ENCODE results near the gene GZMA. TPM values are rescaled to one million over a fixed set of nuclear protein-coding genes. Genes with fewer than 3 reads are reported as not detected.
"Not testable (repeated sequence)": the region's sequence is repeated elsewhere in the genome, so short reads cannot be mapped to it uniquely, and the experiment has no call there.

GZMA gene
- total RNA-seq, 2 donors from 2014 or later = 3.9 to 17.6 TPM

DNA sequence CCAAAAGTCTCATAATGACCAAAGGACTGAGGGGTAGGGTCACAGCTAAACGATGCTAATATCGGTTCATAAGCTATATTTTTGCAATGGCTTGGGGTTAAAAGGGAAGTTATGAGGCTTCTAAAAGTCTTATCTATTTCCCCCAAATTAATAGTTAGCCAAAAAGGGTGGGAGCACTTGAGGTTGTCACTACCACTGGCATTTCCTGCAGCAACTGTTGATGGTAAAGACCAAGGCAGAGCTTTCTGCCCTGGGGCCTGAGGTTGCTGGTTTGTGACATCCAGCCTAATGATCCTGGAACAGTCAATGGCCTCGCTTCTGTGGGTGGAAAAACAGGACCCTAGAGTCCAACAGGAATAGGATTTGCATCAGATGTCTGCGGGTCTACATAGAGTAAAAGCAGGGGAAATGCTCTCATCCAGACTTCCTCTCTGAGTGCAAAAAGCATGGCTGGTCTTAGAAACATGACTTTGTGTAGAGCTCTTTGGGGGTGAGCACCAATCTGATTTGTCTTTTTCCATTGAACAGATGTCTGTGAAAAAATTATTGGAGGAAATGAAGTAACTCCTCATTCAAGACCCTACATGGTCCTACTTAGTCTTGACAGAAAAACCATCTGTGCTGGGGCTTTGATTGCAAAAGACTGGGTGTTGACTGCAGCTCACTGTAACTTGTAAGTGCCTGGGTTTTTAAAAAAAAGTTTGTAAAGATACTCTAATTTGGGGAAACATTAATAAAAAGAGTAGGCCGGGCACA, 2.7 kb downstream of the GZMA start:
- ATAC-seq = no peak

DNA sequence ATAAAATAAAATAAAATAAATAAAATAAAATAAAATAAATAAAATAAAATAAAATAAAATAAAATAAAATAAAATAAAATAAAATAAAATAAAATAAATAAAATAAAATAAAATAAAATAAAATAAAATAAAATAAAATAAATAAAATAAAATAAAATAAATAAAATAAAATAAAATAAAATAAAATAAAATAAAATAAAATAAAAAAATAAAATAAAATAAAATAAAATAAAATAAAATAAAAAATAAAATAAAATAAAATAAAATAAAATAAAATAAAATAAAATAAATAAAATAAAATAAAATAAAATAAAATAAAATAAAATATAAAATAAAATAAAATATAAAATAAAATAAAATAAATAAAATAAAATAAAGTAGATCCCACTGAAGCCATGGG, 3.5 kb downstream of the GZMA start:
- ATAC-seq; DNase-seq; intact Hi-C loops (cut with DNase I, micrococcal nuclease): not testable (repeated sequence)

More for the DNA sequence above, 2.7 kb downstream of the GZMA start:
- DNase-seq = no peak
- intact Hi-C loops (cut with DNase I, micrococcal nuclease) = no loop called here

DNA sequence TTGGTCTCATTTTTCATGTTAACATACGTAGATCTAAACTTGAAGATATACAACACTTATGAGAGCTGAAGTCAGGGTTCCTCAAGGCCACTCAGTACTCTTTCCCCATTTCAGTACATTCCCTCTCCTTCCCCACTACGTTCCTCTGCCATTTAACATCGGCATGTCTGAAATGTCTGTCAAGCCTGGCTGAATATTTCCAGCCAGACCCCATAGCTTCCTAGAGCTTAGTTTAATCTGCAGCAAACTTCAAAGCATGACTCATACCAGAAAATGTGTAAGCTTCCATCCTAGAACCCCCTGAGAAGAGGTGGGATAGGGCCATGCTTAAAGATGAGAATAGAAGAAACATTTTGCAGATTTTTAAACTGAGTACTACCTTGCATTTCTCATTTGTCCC, 6.2 kb downstream of the GZMA start:
- DNase-seq (no peak), ATAC-seq (no peak)
- intact Hi-C loops (cut with DNase I, micrococcal nuclease) = no loop called here

DNA sequence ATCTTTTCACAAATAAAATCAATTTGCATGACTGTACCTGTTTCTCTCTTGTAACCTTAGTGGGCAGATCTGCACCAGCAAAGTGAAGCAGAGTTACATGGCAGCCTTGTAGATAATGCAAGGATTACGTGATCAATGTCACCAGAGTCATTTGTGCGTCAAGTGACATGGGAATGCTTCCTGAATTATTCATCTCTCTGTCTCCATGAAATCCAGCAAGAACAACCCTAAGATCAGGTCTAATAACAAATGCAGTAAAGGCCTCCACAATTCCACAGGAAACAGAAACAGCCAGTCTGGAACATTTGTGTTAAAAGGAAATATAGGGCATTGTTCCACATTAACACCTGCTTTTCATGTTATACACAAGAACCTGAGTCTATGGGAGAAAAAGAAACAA, 7.8 kb downstream of the GZMA start:
- no peak for DNase-seq
- intact Hi-C loops (cut with DNase I, micrococcal nuclease) = no loop called here
- ATAC-seq = no peak

DNA sequence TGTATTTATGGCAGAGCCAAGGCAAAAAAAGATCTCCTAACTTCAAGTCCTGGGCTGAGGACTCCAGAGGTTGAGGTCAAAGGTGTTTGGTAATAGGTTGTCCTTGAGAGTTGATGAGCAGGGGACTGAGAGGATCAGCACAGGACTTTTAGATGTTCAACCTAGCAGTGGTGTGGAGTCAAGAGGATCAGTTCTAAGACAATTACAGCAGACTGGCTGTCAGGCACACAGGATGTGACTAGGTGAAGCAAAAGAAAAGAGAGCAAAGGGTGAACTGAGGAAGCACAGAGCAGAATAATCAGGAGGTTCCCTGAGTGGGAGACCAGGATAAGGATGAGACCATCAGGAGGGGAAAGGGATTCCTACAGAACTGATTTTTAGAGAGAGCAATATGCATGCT, 10.9 kb downstream of the GZMA start:
- intact Hi-C loops (cut with DNase I, micrococcal nuclease) = no loop called here
- ATAC-seq (no peak), DNase-seq (no peak)

DNA sequence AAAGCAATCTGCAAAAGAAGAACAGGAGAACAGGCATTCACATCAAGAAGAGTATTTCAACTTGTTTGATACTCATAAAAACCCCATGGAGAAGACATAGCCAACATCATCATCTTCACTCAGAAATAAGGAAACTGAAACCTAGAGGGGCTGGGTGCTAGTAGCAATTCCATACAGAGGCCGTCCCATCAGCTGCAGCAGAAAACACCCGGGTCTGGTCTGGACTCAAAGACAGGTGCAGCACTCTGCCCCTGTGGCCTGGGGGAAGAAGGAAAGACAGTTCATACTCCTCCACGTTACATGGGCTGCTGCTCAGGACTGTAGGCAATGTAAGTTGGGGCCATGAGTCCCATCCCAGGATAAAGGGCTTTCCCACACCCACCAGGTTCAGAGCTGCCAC, 11.6 kb downstream of the GZMA start:
- DNase-seq = no peak
- ATAC-seq = no peak
- intact Hi-C loops (cut with DNase I, micrococcal nuclease) = no loop called here

DNA sequence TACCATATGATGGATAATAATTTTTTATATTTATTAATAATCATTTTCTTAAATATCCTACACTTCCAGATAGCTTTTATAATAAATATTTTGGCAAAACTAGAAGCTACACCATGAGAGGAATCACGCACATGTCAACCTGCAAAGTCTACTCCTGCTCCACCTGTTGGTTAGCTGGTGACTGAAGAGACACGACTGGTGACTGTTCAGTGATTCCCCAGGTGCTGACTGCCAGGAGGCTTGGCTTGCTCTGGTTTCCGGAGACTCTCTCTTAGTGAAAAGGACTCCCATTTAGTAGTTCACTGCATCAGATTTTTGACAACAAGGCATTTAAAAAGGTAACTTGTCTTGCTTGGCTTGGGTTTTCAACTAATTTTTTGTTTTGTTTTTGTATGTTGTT, 20.9 kb downstream of the GZMA start:
- intact Hi-C loops (cut with DNase I, micrococcal nuclease) = no loop called here
- ATAC-seq (no peak), DNase-seq (no peak)

DNA sequence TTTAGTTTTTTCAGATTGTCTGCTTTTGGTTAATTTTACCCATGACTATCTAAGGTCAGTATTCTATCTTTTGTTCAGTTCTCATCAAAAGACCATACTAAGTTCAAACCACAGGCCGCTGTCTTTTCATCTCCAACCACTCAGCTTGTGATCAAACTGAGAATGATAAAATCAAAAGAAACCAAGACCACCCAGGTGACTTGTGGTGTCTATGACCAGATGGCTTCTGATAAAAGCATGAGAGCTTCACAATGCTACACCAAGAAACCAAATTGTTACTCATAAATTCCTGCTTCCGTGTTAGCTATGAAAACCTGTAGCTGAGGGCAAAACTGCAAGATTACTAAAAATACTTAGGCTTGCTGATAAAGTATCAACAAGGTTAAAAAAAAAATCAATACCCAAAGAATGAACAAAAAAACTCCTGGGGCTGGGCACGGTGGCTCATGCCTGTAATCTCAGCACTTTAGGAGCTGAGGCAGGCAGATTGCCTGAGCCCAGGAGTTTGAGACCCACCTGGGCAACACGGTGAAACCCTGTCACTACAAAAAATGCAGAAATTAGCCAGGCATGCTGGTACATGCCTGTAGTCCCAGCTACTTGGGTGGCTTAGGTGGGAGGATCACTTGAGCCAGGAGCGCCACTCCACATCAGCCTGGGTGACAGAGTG, 31.7 kb downstream of the GZMA start:
- DNase-seq (no peak), ATAC-seq (no peak)
- intact Hi-C loops (cut with DNase I, micrococcal nuclease) = no loop called here

DNA sequence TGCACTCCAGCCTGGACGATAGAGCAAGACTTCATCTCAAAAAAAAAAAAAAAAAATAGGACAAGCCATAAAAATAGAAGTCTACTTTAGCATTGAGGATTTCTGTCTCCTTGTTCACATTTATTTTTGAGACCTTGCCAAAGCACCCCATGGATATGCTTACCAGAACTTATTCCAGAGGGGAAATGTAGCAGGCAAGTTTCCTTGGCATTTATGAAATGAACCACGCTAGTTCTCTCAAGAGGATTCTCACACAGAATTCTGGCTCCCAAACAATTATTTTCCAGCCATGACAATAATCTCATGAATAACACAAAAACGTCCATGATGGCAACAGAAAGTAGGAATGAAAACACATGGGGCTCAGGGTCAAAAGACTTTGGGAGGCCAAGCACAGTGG, 34.1 kb downstream of the GZMA start:
- DNase-seq = no peak
- intact Hi-C loops (cut with DNase I, micrococcal nuclease) = no loop called here
- ATAC-seq = no peak

DNA sequence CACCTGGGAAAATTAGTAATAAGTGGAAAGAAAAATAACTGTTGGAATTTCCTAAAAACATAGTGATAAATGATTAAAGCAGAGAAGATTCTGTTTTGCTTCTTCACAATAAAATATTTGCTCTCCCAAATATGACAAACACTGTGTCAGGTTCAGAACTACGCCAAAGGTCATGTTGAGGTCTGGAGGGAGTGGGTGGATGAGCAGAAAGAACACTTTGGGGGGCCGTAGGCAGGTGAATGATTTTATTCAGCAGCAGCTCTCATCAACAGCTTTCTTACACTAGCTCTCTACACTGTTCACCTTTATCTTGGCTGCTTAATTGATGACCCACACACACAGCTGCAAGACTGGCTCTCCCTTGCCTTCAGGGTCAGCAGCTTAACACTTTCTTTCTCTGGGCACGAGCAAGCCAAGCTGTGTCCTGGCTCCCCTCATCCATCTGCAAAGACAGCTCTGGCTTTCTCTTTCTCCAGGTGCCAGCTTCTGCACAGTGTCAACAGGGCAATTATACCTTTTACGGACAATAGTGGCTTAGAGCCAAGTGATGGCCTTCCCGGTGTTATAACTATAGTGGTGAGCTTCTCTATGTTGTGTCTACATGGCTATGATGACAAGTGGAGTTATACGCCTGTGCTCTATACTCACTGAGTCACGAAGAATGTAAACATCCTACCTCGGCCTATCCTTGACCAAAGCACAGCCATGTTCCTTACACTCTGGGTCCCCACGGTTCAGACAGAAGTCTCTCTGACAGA, 38.6 kb downstream of the GZMA start:
- ATAC-seq (no peak), DNase-seq (no peak)
- intact Hi-C loops (cut with DNase I, micrococcal nuclease) = no loop called here

DNA sequence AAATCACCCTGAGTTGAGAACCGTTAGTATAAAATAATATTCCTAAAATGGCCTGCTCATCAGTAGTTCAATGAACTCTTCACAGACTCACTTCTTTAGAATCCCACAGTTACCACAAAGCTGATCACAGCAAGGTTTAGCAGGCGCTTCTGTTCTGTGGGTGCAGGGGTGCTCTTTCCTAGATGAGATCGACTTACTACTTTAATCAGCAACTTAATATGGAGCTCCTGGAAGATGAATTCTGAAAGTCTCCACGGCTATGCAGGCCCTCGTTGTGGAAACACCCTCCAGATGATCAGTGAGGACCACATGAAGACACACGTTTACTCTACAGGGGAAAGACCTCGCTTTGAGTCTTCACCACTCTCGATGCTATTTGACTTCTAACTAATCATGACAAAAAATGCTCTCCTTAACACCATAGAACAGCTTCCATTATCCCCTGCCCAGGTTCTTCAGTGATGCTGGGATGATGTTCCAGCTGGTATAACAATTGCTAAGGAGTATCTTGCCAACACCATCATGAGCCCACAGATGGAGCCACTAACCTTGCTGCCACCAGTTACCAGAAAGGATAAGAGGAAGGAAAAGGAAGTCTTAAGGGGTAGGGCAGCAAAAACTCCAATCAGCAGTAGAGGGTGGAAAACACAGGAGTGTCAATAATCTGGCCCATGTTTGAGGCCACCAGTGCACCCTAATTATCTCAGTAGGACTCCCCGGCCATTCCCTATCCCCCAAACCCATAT, 39.7 kb downstream of the GZMA start:
- ATAC-seq (no peak), DNase-seq (no peak)
- intact Hi-C loops (cut with DNase I, micrococcal nuclease) = no loop called here

DNA sequence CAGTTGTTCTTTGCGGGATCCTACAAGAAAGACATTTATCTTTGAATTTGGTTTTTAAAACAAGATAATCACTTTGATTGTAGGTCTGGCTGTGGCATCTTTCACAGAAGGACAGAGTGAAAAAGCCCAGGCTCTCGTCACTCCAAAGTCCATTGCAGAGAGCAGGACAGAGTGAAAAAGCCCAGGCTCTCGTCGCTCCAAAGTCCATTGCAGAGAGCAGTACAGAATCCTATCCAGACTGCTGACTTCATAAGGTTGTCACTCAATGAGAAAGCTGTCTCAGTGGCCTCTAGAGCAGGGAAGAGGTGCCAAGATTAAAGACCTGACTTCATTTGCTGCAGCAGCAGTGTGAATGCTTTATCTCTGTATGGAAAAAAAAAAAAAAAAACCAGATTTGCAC, 41.2 kb downstream of the GZMA start:
- intact Hi-C loops (cut with DNase I, micrococcal nuclease) = no loop called here
- no peak for ATAC-seq
- DNase-seq = no peak

DNA sequence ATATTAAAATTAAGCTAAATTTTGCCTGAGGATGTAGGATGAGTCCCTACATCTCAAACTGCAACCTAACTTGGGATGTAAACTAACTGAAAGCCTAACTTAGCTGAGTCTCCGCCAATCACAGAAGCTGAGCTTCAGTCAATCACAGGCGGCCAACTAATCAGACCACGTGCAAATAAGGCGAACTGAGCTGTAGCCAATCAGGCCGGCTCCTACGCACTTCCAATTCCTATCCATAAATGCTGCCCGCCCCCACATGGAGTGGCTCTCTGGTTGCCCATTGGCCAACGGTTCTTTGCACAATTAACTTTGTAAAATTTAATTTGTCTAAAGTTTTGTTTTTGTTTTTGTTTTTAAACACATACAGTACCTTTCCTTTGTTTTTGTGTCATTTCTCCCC, 43.6 kb downstream of the GZMA start:
- intact Hi-C loops (cut with DNase I, micrococcal nuclease) = no loop called here
- DNase-seq = no peak
- ATAC-seq = no peak

DNA sequence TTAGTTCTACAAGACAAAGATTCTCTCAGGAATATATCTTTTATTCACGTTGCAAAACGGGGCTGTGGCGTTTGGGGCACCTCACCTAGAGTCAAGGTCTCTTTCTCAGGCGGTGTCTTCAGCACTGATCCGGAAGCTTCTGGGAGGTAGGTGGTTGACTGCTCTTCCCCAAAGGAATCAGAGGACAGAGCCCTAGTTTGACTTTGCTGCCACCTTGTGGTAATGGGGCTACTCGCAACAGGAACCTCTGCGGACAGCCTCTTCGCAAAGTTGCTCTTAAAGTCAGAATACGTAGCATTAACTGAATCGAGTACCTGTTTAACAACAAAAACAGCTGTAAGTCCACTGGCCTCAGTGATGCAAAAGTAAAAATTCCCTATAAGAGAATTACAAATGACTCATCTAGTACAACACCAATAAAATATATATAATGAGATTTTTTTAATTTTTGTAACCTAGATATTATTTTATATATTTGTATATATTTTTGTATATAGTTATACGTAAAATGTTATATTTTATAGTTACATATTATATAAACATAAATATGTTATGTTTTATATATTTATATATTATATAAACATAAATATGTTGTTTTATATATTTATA, 44.2 kb downstream of the GZMA start:
- peak; percentile 91 for ATAC-seq
- intact Hi-C loops (cut with DNase I, micrococcal nuclease) = no loop called here
- DNase-seq = peak; percentile 64 to 75

DNA sequence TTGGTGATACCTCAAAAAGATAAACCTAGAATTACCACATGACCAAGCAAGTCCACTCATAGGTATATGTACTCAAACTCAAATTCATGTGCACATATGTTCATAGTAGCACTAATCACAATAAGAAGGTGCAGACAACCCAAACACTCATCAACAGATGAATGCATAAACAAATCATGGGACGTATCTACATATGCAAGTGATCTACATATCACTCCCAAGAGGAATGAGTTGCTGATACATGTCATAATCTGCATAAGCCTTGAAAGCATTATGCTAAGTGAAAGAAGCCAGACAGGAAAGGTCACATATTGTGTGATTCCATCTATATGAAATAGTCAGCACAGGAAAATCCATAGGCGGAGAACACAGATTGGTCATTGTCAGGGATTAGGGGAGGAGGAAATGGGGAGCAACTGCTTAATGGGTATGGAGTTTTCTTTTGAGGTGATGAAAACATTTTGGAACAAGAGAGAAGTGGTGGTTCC, 46.9 kb downstream of the GZMA start:
- no peak for ATAC-seq
- intact Hi-C loops (cut with DNase I, micrococcal nuclease) = no loop called here
- DNase-seq = no peak

DNA sequence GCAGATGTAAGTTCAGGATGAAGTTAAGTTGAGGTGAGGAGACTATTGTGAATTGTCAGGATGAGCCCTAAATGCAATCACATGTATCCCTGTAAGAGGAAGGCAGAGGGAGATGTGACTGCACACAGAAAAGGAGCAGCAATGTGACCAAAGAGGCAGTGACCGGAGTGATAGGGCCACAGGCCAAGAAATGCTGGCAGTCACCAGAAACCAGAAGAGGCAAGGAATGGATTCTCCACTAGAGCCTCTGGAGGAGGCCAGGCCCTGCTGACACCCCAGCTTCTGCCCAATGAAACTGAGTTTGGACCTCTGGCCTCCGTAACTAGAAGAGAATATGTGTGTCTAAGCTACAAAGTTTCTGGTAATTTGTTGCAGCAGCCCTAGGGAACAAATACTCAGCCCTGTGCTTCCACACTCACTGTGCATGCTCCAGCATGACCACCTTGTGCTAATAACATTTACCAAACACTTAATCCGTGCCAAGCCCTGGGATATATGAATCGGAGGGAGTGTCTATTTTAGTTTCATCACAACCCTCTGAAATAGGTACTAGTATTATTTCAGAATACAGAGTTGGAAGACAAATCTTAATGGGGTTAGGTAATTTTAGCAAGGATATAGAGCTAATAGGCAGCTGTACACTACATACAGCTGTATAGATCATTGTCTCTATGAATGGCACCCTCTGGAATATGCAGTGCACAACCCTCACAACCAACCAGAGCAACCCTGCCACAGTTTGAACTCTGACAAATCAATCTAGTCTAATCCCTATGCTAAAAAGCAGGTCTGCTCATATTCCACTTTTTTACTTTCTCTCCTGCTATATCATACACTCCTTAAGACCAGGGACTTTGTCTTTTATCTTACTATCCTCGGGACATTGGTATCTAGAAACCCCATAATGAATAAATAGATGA, 49.7 kb downstream of the GZMA start:
- intact Hi-C loops (cut with DNase I, micrococcal nuclease) = loop anchor here in 1 of 2 donors (10.0 kb wide), 1 partner anchor 247 kb away; no protein-coding TSS in a partner anchor
- DNase-seq (no peak), ATAC-seq (no peak)

DNA sequence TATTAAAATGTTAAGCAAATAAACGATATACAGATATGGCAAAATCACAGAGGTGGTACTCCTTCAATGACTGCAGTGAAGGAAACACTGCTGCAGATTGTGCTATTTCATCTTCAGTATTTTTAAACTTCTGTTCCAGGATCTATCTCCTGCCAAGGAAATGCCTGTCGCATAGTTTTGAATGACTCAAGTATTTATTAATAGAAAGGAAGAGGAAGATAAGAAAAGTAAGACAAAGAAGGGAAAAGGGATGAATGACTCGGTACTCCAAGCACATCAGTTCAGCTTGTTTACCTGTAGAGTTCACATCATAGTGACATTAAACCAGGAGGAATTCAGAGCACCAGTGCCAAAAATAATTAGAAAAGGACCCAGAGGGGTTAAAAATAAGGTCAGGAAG, 52.4 kb downstream of the GZMA start:
- DNase-seq (no peak), ATAC-seq (no peak)
- intact Hi-C loops (cut with DNase I, micrococcal nuclease) = loop anchor here in 1 of 2 donors (10.0 kb wide), 1 partner anchor 250 kb away; no protein-coding TSS in a partner anchor

Data from left colon (tissue), 2 donors.